Lower lobe of right lung (tissue), 2 donors: Measurements from ENCODE around the gene SOS1. TPM values are rescaled to one million over a fixed set of nuclear protein-coding genes. Genes with fewer than 3 reads are reported as not detected.

ENCODE experiments used
- ATAC-seq, 2 donors: fragments of 200-7000 bp; cut with Tn5 transposase; one replicate each; pipeline ENCODE4 v1.9.1; 2020 to 2022; ENCODE audit warnings: mild to moderate bottlenecking in 2 of 2, moderate library complexity in 2 of 2
- DNase-seq: peaks from one replicate; pipeline ENCODE4 v3.0.0-alpha.2; 2020
- H3K27ac ChIP-seq: fragments of 200-600 bp; one replicate; pipeline ENCODE4 v1.8.0; 2022
- H3K27me3 ChIP-seq: fragments of 200-600 bp; one replicate; pipeline ENCODE4 v1.8.0; 2022; ENCODE audit warnings: low read depth
- H3K36me3 ChIP-seq: fragments of 200-600 bp; one replicate; pipeline ENCODE4 v1.8.0; 2022; ENCODE audit warnings: mild to moderate bottlenecking
- H3K4me1 ChIP-seq: fragments of 200-600 bp; one replicate; pipeline ENCODE4 v1.8.0; 2022
- H3K4me3 ChIP-seq: fragments of 200-600 bp; one replicate; pipeline ENCODE4 v1.8.0; 2022; ENCODE audit warnings: mild to moderate bottlenecking
- H3K9me3 ChIP-seq: fragments of 200-600 bp; one replicate; pipeline ENCODE4 v1.8.0; 2022
- intact Hi-C: fragments of 100-400 bp; cut with DNase I; formaldehyde crosslinking; loops from one replicate; pipeline ENCODE4 v1.11.0; 2022
- total RNA-seq: library from RNA; stranded (reverse); fragmentation: NEBNext Ultra II Directional; extraction: Animal tissue kit (Norgen Biotek cat#: 25700); gene quantifications from one replicate; pipeline ENCODE4 v1.2.1, GENCODE V29; 2021
- TF ChIP-seq, protein P1 (sequence below): fragments of 200-600 bp; IDR thresholded peaks from one replicate; pipeline ENCODE4 v1.8.0; 2022; ENCODE audit warnings: antibody characterized with exemption, mild to moderate bottlenecking
- donor health status: DM: no; HTN: yes; CAD: no; lungs with severe emphysema.

Gene SOS1
- total RNA-seq, 1 donor from 2014 or later, result 43.6 TPM

DNA sequence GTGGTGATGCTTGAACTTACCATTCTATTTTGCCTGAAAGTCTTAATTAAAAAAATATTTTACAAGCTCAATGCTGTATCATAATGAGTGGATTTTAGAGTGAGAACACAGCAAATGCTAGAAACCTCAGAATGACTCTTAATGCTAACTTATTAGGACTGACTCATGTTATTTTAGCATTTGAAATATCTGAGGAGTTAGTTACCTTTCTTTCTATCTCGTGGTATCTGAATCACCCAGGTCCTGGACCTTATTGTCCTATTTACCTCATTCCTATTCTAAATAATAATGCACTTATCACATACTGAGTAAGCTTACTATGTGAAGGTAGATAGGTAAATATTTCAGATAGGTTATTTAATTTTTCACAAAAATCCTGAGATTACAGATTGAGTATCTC is 70.7 kb downstream of the SOS1 start:
- Histone ChIP-seq H3K4me3 (no peak overlapping the region), H3K4me1 (no peaks in the 10 kb centered on the region), H3K27ac (no peak overlapping the region), H3K36me3 (peaks cover 68% of the 10 kb centered on the region), H3K27me3 (no peaks in the 10 kb centered on the region), H3K9me3 (no peaks in the 10 kb centered on the region)
- ATAC-seq (no peak), DNase-seq (no peak)
- TF ChIP-seq, protein P1, sequence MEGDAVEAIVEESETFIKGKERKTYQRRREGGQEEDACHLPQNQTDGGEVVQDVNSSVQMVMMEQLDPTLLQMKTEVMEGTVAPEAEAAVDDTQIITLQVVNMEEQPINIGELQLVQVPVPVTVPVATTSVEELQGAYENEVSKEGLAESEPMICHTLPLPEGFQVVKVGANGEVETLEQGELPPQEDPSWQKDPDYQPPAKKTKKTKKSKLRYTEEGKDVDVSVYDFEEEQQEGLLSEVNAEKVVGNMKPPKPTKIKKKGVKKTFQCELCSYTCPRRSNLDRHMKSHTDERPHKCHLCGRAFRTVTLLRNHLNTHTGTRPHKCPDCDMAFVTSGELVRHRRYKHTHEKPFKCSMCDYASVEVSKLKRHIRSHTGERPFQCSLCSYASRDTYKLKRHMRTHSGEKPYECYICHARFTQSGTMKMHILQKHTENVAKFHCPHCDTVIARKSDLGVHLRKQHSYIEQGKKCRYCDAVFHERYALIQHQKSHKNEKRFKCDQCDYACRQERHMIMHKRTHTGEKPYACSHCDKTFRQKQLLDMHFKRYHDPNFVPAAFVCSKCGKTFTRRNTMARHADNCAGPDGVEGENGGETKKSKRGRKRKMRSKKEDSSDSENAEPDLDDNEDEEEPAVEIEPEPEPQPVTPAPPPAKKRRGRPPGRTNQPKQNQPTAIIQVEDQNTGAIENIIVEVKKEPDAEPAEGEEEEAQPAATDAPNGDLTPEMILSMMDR, result no peak
- intact Hi-C loops, result no loop called here

DNA sequence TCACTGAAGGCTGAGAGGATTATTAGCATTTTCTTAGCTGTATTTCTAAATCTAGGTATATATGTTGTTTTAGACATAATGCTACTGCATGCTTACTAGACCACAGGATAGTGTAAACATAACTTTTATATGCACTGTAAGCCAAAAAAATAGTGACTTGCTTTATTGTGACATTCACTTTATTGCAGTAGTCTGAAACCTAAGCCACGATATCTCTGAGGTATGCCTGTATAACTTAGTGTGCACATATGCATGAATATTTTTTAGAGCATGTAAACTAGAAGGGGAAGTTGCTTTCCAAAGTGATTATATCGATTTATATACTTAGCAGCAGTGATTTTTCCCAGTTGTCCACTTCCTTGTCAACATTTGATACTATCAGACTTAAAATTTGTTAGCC is 81.8 kb downstream of the SOS1 start:
- DNase-seq (no peak), ATAC-seq (no peak)
- no peaks in the 10 kb centered on the region for H3K9me3 ChIP-seq
- H3K4me3 ChIP-seq, result no peak overlapping the region
- no peaks in the 10 kb centered on the region for H3K4me1 ChIP-seq
- no peak overlapping the region for H3K27ac ChIP-seq
- H3K27me3 ChIP-seq, result no peaks in the 10 kb centered on the region
- peaks cover 12% of the 10 kb centered on the region for H3K36me3 ChIP-seq
- intact Hi-C loops, result no loop called here
- TF ChIP-seq, protein P1, result no peak

DNA sequence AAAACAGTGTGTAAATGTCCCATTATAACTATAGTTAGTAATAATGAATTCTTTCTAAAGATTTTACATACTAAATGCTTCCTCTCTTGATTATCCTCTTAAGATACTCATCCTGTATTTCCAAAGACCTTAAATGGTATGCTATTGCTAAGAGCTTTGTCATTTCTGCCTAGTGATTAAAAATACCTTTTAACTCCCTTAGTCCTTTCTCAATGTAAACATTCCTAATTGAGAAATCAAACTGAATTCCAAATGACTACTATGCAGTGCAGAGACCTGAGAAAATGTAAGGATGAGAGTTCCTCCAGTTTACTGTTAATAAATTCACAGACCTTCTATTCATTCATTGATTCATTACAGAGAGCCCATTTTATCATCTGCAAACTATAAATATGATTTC is 86.9 kb downstream of the SOS1 start:
- no peaks in the 10 kb centered on the region for H3K27me3 ChIP-seq
- no peak overlapping the region for H3K27ac ChIP-seq
- intact Hi-C loops, result no loop called here
- H3K9me3 ChIP-seq, result no peaks in the 10 kb centered on the region
- DNase-seq (no peak), ATAC-seq (no peak)
- H3K36me3 ChIP-seq, result peaks cover 52% of the 10 kb centered on the region
- no peak overlapping the region for H3K4me3 ChIP-seq
- TF ChIP-seq, protein P1, result no peak
- no peaks in the 10 kb centered on the region for H3K4me1 ChIP-seq

DNA sequence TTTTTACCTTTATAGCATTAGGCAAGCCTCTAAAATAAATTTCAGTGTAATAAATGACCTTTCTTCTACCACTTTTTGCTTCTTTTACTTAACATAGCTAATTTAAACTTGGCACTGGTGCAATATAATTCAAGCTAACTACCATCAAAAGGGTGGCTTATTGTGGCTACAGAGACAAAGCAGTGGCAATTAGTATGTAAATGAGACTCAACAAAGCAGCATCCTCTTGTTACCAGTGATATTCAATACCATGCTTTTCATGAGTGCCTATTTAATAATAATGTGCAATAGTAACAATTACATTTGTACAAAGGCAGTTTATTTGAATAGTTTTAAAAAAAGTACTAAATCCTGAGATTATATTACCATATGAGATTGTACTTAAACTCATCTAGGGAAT is 93.4 kb downstream of the SOS1 start:
- no peaks in the 10 kb centered on the region for H3K9me3 ChIP-seq
- no peaks in the 10 kb centered on the region for H3K27me3 ChIP-seq
- H3K36me3 ChIP-seq, result peaks cover 53% of the 10 kb centered on the region
- TF ChIP-seq, protein P1, result no peak
- no peak overlapping the region for H3K4me3 ChIP-seq
- DNase-seq (no peak), ATAC-seq (no peak)
- no peak overlapping the region for H3K27ac ChIP-seq
- intact Hi-C loops, result no loop called here
- peaks cover 2% of the 10 kb centered on the region for H3K4me1 ChIP-seq

DNA sequence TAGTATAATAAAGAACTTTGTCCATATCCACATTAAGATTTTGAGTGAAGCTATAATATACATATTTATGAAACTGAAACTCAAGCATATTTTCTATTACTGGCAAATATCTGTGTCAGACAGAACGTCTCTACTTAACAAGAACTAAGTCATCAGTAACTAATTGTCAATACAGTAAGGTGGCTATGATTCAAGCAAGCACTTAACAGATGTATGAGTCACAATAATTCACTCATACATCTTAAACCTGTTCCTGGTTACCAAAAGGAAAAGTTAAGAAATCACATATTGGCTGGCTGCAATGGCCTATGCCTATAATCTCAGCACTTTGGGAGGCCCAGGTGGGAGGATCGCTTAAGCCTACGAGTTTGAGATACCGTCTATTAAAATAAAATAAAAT is 96.0 kb downstream of the SOS1 start:
- intact Hi-C loops, result no loop called here
- Histone ChIP-seq H3K27me3 (no peaks in the 10 kb centered on the region), H3K4me1 (peaks cover 7% of the 10 kb centered on the region), H3K36me3 (peaks cover 34% of the 10 kb centered on the region), H3K9me3 (no peaks in the 10 kb centered on the region), H3K27ac (no peak overlapping the region), H3K4me3 (no peak overlapping the region)
- DNase-seq (no peak), ATAC-seq (peak in 1 of 2 donors; percentile 9)
- TF ChIP-seq, protein P1, result no peak

DNA sequence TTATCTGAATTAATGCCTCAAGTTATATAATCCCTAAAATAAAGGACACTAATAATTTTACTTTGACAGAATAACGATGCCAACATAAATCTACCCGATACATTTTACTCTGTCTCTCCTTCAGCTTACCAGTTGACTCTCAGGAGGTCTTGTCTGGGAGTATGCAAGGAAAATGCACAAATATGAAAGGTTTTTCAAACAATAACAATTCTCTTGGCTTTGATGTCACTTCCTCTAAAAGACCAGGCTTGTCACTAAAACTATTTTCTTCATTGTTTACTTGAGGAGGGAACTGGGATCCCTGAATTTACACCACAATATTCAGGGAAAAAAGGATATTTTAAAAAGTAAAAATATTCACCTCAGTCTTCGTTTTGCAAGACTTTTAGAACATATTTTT is 97.2 kb downstream of the SOS1 start:
- peaks cover 7% of the 10 kb centered on the region for H3K4me1 ChIP-seq
- no peaks in the 10 kb centered on the region for H3K9me3 ChIP-seq
- no peak overlapping the region for H3K27ac ChIP-seq
- peaks cover 24% of the 10 kb centered on the region for H3K36me3 ChIP-seq
- no peak overlapping the region for H3K4me3 ChIP-seq
- no peak for DNase-seq
- no peaks in the 10 kb centered on the region for H3K27me3 ChIP-seq
- intact Hi-C loops, result no loop called here
- ATAC-seq, result no peak
- TF ChIP-seq, protein P1, result no peak
